NCI-H2029 (cell line): ENCODE results near the gene MUC2.

Experiments used
- DNase-seq: peaks from one replicate; lab custom pipeline; 2025; lab: John Stamatoyannopoulos, UW

Gene MUC2

GRCh38 chr11:1074244-1075221 is at the start of gene MUC2:
MUC2 (plus strand) TSS chr11:1074874.
- DNase-seq = no peak

DNA sequence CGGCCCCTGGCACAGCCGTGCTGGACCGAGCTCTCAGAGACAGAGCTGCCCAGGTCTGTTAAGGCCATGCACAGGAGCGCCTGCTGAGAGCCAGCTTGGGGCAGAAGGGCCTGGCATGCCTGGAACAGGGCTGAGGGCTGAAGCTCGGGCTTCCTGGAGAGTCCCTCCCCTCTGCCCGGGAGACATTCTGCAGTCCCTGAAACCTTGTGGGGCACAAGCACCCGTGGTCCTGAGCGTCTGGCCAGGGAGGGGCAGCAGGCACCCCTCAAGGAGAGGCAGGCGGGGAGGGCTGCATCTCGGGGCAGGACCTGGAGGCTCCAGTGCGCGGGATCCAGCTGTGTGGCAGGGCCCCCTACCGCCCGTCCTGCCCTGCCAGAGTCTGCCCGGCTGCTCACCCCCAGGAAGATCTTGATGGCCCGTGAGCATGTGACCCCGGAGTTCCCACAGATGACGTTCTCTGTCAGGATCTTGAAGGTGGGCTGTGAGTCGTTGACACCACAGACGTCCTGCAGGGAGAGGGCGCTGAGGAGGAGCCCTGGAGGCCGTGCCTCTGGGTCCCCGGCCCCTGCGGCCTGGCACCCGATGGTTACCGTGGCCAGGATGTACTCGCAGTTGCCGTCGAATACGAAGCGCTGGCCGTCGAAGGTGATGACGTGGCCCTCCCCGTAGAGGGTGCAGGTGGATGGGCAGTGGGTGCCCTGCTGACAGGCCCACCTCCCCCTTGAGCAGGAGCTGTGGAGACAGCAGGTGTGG is 49.1 kb upstream of the MUC2 start:
- DNase-seq = no peak

GRCh38 chr11:1026163-1026450 is 48.6 kb upstream of the MUC2 start:
- DNase-seq = no peak

GRCh38 chr11:1026641-1027482 is 47.8 kb upstream of the MUC2 start:
- no peak for DNase-seq

DNA sequence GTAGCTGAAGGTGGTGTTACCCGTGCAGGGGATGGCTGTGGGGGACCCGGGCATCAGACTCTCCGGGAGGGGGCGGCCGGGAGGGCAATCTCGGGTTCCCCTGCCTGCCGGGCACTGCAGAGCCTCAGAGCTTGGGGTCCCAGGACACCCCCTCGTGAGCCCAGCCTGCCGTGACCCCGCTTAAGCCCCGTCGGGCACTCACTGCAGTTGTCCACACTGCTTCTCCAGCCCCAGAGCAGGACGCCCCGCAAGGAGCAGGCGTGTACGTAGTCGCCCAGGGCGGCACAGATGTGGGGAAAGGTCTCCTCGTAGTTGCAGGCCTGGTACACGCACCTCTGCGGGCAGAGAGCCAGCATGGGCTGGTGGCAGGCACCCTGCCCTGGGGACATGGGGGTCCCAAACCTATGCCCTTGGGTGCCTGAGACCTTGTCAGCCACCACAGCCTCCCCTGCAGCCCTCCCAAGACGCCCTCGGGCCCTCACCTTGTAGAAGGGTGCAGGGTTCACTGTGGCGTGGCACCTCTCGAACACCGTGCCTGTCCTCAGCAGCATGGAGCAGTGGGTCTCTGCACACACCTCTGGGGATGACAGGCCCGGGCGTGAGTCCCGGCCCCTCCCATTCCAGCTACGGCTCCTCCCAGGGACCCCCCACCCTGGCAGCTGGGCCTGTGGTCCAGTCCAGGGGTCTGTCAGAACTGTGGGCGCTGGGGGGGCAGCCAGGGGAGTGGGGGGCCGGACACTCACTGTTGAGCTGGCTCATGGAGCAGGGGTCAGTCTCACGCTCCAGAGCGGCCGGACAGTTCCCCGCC is 47.0 kb upstream of the MUC2 start:
- DNase-seq = no peak

DNA sequence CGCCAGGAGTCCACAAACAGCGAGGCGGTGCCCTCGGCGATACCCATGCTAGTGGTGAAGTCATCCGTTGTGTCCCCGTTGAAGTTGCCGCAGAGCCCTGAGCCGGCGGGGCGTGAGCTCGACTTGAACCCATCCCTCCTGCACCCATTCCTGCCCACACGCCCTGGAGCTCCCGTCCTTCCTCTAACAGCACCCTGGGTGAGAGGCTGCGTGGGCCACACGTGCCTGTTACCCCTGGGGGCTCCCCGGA is 46.5 kb upstream of the MUC2 start:
- DNase-seq = no peak

DNA sequence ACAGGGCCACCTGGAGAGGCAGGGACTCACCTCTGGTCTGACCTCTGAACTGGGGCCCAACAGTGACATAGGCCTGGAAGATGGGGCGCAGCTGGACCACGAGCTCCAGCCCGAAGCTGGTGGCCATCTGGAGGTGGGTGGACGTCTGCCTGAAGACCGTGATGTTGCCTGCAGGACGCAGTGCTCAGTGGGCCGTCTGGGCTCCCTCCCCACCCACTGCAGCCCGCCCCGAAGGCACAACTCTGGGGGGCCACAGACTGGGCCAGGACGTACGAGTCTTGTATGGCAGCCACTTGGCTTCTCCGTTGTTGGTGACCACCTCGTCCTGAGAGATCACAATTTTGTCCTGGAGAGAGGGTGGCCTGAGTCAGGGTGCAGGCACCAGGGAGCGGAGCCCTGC is 46.1 kb upstream of the MUC2 start:
- DNase-seq = no peak

- no peak for DNase-seq
Observed at GRCh38 chr11:1029051-1029450, 45.6 kb upstream of the MUC2 start.

GRCh38 chr11:1029654-1030053 is 45.0 kb upstream of the MUC2 start:
- DNase-seq = no peak

DNA sequence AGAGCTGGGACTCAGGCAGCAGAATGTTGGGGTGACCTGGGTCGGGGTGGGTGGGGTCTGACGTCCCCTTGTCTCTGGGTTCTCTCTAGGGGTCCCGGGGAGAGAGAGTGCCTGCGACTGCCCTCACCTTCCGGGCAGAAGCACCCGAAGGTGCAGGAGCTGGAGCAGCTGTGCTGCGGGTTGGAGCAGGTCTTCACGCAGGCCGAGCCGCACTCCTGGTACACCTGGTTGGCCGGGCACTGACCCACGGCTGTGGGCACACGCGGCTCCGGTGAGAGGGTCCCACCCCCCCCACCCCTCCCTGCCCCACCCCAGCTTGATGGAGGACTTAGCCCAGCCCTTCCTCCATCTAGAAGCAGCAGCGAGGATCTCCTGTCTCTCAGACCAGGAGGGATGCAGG is 44.6 kb upstream of the MUC2 start:
- DNase-seq = no peak

DNA sequence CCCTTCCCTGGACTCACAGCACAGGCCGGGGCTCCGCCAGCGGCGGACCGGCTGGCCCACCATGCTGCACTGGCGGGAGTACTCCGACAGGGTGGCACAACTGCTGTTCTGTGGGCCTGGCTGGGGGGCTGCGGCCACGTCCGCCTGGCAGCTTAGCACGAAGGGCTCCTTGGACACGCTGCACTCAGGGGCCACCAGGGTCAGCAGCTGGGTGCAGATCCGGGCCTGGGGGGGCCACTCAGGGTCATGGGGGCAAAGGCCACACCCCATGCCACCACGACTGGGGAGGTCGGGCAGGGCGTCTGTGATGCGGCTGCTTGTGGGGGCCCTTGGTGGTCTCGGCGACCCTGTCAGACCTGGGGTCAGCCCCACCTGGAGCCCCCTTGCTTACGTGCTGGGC is 44.1 kb upstream of the MUC2 start:
- DNase-seq = no peak

DNA sequence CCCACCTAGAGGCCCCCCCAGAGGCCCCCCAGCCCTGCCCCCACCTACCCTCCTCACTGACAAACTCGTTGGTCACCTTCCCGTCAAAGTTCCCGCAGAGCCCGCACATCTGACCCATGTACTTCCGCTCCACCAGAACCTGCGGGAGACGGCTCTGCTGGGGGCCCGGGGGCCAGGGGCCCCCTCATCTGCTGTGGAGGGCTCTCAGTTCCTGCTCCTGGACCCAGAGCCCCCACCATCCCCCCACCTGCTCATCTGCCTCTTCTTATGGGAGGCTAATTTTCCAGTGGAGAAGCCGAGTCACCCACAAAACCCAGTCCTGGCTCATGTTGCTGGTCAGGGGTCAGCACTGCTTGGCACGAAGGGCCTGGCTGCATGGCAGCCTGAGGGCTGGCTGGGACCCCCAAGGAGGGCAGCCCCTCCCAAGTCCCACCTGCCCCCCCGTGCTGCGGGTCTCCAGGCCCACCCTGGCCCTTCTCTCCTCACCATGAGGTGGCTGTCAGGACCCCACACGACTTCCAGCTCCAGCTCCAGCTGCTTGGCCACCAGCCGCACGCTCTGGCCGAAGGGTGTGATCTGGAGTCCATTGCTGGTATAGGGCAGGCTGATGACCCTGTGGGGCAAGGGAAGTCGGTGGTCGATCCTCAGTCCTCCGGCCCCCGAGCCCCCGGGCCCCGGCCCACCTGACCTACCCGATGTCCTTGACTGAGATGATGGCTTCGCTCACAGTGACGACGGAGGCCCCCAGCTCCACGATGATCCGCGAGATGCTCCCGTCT is 43.4 kb upstream of the MUC2 start:
- no peak for DNase-seq

- no peak for DNase-seq
Observed at GRCh38 chr11:1032310-1032891, 42.3 kb upstream of the MUC2 start.

DNA sequence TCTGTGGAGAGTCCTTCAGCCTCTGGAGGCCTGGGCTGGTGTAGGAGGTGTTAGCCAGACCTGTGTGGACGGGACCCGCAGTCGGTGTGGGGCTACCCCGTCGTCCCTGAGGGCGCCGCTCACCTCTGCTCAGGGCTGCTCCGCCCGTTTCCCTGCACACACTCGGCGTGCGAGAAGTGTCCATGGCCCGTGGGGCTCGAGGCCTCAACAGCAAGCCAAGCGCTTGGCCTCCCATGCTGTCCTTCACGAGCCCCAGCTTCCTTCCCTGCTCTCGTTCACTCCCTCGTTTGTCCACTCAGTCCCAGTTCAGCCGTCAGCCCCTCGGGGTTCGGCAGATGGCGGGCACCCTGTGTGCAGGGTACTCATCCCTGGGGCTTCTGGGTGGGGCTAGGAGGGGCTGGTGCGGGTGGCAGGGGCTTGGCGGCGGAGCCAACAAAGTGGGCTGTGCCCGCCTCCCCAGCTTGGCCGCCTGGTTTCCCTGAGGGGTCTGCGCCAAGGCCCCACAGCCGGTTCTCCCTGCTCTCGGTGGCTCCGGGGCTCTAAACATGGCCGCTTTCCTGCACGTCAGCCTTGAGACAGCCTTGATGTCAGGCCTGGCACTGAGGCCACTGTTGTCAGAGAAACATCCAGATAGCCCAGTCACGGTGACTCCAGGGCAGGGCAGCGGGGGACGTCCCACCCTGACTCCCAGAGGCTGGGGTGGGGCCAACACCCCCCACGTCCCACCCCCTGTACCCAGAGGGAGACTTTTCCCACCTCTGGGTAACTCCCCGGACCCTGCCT is 41.5 kb upstream of the MUC2 start:
- no peak for DNase-seq

- no peak for DNase-seq
Observed at GRCh38 chr11:1034001-1034400, 40.7 kb upstream of the MUC2 start.

DNA sequence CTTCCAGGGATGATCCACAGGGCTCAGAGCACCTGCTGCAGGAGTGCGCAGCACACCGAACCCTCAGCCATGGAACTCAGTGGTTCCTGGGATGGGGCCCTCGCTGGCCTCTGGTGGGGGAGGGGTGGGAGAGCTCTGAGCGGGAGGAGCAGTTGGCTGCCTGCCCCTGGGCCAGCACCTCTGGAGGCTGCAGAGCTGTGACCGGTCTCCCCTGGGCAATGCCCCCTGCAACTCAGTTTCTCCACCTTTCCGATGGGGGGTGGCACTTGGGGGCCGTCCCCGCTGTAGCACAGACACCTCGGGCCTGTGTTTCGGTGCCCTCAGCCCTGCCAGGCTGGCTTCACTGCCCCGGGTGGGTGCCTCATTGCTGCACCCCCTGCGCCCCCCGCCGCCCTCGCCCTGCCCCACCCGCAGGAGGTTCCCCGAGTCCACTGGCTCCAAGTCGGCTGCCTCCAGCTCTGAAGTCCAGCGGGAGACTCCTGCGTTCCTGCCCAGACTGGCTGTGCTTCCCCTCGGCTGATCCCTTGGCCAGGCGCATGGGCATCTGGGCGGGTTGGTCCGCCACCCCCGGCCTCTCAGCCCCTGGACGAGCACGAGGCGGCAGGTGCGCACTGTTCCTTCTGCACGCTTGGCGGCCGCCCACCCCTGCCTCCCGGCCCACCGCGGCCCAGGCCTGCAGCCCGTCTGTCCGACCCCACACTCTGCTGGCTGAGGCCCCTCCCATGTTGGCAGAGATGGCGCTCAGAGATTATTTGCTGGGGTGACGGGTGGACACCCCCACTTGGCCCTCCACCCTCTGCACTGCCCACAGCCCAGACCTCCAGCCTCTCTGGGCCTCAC is 40.0 kb upstream of the MUC2 start:
- no peak for DNase-seq

GRCh38 chr11:1035577-1036283 is 38.9 kb upstream of the MUC2 start:
- no peak for DNase-seq

DNA sequence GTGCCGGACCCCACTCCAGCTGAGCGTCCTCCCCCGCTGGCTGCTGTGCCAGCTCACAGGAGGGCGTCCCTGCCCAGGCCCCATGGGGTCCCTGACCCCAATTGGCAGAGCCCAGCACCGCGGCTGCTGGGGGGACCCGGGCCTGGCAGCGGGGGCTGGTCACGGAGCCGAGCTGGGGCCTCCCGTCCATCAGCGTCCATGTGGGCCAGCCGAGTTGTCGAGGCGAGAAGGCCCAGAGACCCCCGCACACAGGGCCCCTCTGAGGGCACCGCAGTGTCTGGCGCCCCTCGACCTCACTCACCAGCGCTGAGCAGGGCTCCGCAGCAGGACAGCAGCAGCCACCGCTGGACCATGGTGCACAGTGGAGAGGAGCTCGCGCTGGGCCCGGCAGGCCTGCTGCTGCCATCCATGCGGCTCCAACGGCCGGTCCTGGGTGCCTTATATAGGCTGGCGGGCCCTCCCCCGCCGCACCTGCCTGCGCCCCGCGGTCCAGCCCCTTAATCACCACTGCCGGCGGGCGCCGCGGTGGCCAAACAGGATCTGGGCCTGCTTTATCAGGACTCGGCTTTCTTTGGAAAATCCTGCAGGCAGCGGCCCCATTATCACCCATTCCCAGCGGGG is 38.3 kb upstream of the MUC2 start, which contains the start of gene MUC6:
Gene MUC6, minus strand, starts transcription at position 416 of the 621 bp plus-strand sequence. Its CDS starts 63 bp downstream, at position 353.
- DNase-seq = no peak
